HFFc6 (cell line): Measurements from ENCODE around the gene IRAK1BP1. TPM values are rescaled to one million over a fixed set of nuclear protein-coding genes. Genes with fewer than 3 reads are reported as not detected.

Experiments used
- DNase-seq: peaks from one replicate; pipeline ENCODE4 v3.0.0-alpha.2; 2018
- H3K27ac Mint-ChIP-seq: 2 replicates; pipeline ENCODE4 v1.8.0; 2020; ENCODE audit warnings: mild to moderate bottlenecking, mixed read lengths
- H3K27me3 Mint-ChIP-seq: 2 replicates; pipeline ENCODE4 v1.8.0; 2021; ENCODE audit warnings: mild to moderate bottlenecking, moderate library complexity, mixed read lengths; ENCODE audit not compliant: insufficient read depth
- H3K36me3 Mint-ChIP-seq: 2 replicates; pipeline ENCODE4 v1.8.0; 2021; ENCODE audit warnings: low read depth, mixed read lengths
- H3K4me1 Mint-ChIP-seq: 2 replicates; pipeline ENCODE4 v1.8.0; 2020; ENCODE audit warnings: low read depth, mixed read lengths
- H3K4me3 Mint-ChIP-seq: 2 replicates; pipeline ENCODE4 v1.8.0; 2020; ENCODE audit warnings: mild to moderate bottlenecking, moderate library complexity, mixed read lengths
- H3K9me3 Mint-ChIP-seq: 2 replicates; pipeline ENCODE4 v1.8.0; 2020; ENCODE audit warnings: mild to moderate bottlenecking, mixed read lengths
- CTCF ChIP-seq: fragments of 200-600 bp; sonication (generic); IDR thresholded peaks from 2 replicates; pipeline ENCODE4 v1.5.0; 2021; ENCODE audit warnings: antibody characterized with exemption, mild to moderate bottlenecking
- total RNA-seq, 6 experiments: library from RNA; stranded (reverse); fragmentation: NEBNext Ultra II Directional; extraction: Animal tissue kit (Norgen Biotek cat#: 25700); gene quantifications; 2 replicates in 1 of 6; 3 replicates in 5 of 6; pipeline ENCODE4 v1.2.3, GENCODE V29; 2021

The IRAK1BP1 gene
- total RNA-seq, 6 experiments from 2014 or later = 1.8 to 2.6 (median 2.3) TPM

GRCh38 chr6:78861509-78861908 is 5.8 kb upstream of the IRAK1BP1 start:
- Mint-ChIP-seq H3K27ac (no peak overlapping the region), H3K4me1 (no peaks in the 10 kb centered on the region), H3K9me3 (peaks cover 4% of the 10 kb centered on the region; the same call in 1 of the 2 replicates), H3K27me3 (no peaks in the 10 kb centered on the region; the same call in 1 of the 2 replicates), H3K36me3 (no peaks in the 10 kb centered on the region), H3K4me3 (no peak overlapping the region)
- TF ChIP-seq CTCF = no peak
- DNase-seq = no peak

GRCh38 chr6:78863576-78863975 is 3.8 kb upstream of the IRAK1BP1 start:
- no peak overlapping the region for H3K4me3 Mint-ChIP-seq

GRCh38 chr6:78864957-78865356 is 2.4 kb upstream of the IRAK1BP1 start:
- Mint-ChIP-seq H3K27me3 (no peaks in the 10 kb centered on the region; the same call in 1 of the 2 replicates), H3K9me3 (no peaks in the 10 kb centered on the region), H3K36me3 (no peaks in the 10 kb centered on the region), H3K27ac (no peak overlapping the region), H3K4me1 (peaks cover 15% of the 10 kb centered on the region), H3K4me3 (no peak overlapping the region)
- no peak for DNase-seq
- TF ChIP-seq CTCF = no peak

More at GRCh38 chr6:78863576-78863975, 3.8 kb upstream of the IRAK1BP1 start:
- no peak for TF ChIP-seq CTCF
- DNase-seq = no peak
- Mint-ChIP-seq H3K36me3 (no peaks in the 10 kb centered on the region), H3K9me3 (peaks cover 2% of the 10 kb centered on the region; the same call in 1 of the 2 replicates), H3K4me1 (peaks cover 12% of the 10 kb centered on the region), H3K27ac (no peak overlapping the region), H3K27me3 (no peaks in the 10 kb centered on the region; the same call in 1 of the 2 replicates)

GRCh38 chr6:78867020-78867369 is 356 bp upstream of the IRAK1BP1 start:
- H3K27me3 Mint-ChIP-seq = no peaks in the 10 kb centered on the region; the same call in 1 of the 2 replicates
- peaks cover 20% of the 10 kb centered on the region for H3K4me1 Mint-ChIP-seq
- H3K9me3 Mint-ChIP-seq = no peaks in the 10 kb centered on the region
- no peak for TF ChIP-seq CTCF
- peak overlapping the region; percentile 94 for H3K27ac Mint-ChIP-seq
- no peak for DNase-seq
- H3K36me3 Mint-ChIP-seq = no peaks in the 10 kb centered on the region
- peak overlapping the region; percentile 99 for H3K4me3 Mint-ChIP-seq

- H3K9me3 Mint-ChIP-seq = no peaks in the 10 kb centered on the region
Measured at GRCh38 chr6:78868116-78868515, 765 bp downstream of the IRAK1BP1 start.

More at GRCh38 chr6:78868116-78868515, 765 bp downstream of the IRAK1BP1 start:
- no peak for DNase-seq
- Mint-ChIP-seq H3K27me3 (no peaks in the 10 kb centered on the region; the same call in 1 of the 2 replicates), H3K4me1 (peaks cover 20% of the 10 kb centered on the region), H3K27ac (peak overlapping the region; percentile 94), H3K4me3 (peak overlapping the region; percentile 99), H3K36me3 (no peaks in the 10 kb centered on the region)
- TF ChIP-seq CTCF = no peak; the same call in 1 of the 2 replicates
